A673 (cell line): ENCODE results near the gene INHBA.

Experiments
- CTCF ChIP-seq: fragments of 300-800, 200-600 bp; sonication (generic); conservative IDR thresholded peaks from 2 replicates; pipeline ENCODE4 v1.5.1; 2017; ENCODE audit warnings: low read depth, mild to moderate bottlenecking, antibody characterized with exemption, low read length, moderate library complexity, mixed read lengths
- EZH2 ChIP-seq: fragments of 200-600 bp; sonication (generic); IDR thresholded peaks from 2 replicates; pipeline ENCODE4 v1.6.1; 2017; ENCODE audit warnings: borderline replicate concordance, low read depth, mild to moderate bottlenecking, mixed read lengths, antibody characterized with exemption, low read length; ENCODE audit not compliant: poor library complexity, severe bottlenecking

DNA sequence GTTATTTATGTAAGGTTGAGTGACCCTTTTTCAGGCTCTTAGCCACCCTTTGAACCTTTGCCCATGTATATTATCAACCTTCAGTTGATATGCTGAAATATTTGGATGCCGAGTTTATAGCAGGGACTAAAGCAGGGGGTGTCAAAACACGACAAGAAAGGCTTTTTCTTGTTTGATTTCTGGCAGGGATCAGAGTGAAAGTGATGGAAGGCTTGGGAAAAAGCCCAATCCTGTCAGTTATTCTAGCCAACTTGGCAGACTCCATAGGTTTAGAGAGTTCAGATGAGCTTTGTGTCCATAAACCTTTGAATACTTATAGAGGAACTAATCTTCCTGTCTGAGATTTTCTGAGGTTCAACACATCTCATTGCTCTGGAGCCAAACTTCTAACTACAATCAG lies 47.5 kb downstream of the INHBA start:
- TF ChIP-seq CTCF, result no peak
- TF ChIP-seq EZH2, result no peak
